Neuronal stem cell (in vitro differentiated cells): ENCODE data around the gene SEMA7A.

ENCODE experiments used
- DNase-seq: peaks from one replicate; pipeline ENCODE4 v3.0.0-alpha.2; 2013; ENCODE audit warnings: low spot score
- H2AFZ ChIP-seq: one replicate; pipeline ENCODE4 v1.6.1; 2013; ENCODE audit warnings: mild to moderate bottlenecking, low read length, inconsistent platforms
- H2AK5ac ChIP-seq: 2 replicates; pipeline ENCODE4 v1.6.1; 2013; ENCODE audit warnings: low read depth, mild to moderate bottlenecking, inconsistent platforms, low read length, moderate library complexity, mixed read lengths
- H2BK120ac ChIP-seq: 2 replicates; pipeline ENCODE4 v1.6.1; 2013; ENCODE audit warnings: low read depth, mild to moderate bottlenecking, inconsistent platforms, low read length, moderate library complexity, mixed read lengths
- H2BK12ac ChIP-seq: one replicate; pipeline ENCODE4 v1.6.1; 2013; ENCODE audit warnings: low read length, inconsistent platforms
- H2BK15ac ChIP-seq: 2 replicates; pipeline ENCODE4 v1.6.1; 2013; ENCODE audit warnings: mild to moderate bottlenecking, low read length, inconsistent platforms, mixed read lengths
- H2BK5ac ChIP-seq: one replicate; pipeline ENCODE4 v1.6.1; 2013; ENCODE audit warnings: inconsistent platforms, mild to moderate bottlenecking, low read length, moderate library complexity
- H3K14ac ChIP-seq: one replicate; pipeline ENCODE4 v1.6.1; 2013; ENCODE audit warnings: low read length, inconsistent platforms
- H3K18ac ChIP-seq: 2 replicates; pipeline ENCODE4 v1.6.1; 2013; ENCODE audit warnings: low read length, inconsistent platforms
- H3K23ac ChIP-seq: 2 replicates; pipeline ENCODE4 v1.6.1; 2013; ENCODE audit warnings: low read depth, mild to moderate bottlenecking, mixed read lengths, low read length, inconsistent platforms; ENCODE audit not compliant: poor library complexity
- H3K27ac ChIP-seq: replicated peaks from 3 replicates; pipeline ENCODE4 v1.5.1; 2013; ENCODE audit warnings: low read length, inconsistent platforms
- H3K27me3 ChIP-seq, 3 experiments: 2 replicates each; pipeline ENCODE4 v1.6.1; 2013; ENCODE audit warnings: low read length in 3 of 3, mild to moderate bottlenecking in 2 of 3, inconsistent platforms in 1 of 3, low read depth in 1 of 3, mixed read lengths in 1 of 3, moderate library complexity in 1 of 3; ENCODE audit not compliant: control insufficient read depth in 3 of 3, insufficient read depth in 3 of 3
- H3K36me3 ChIP-seq, 2 donors: replicated peaks in 1 of 2; 2 replicates each; pipeline ENCODE4 v1.6.1; 2013; ENCODE audit warnings: low read length in 2 of 2; ENCODE audit not compliant: control insufficient read depth in 2 of 2, insufficient read depth in 2 of 2
- H3K4ac ChIP-seq: 2 replicates; pipeline ENCODE4 v1.6.1; 2013; ENCODE audit warnings: inconsistent platforms, mild to moderate bottlenecking, low read length, moderate library complexity
- H3K4me1 ChIP-seq, 2 donors: 1 replicate in 1 of 2; 2 replicates in 1 of 2; pipeline ENCODE4 v1.6.1; 2013; ENCODE audit warnings: low read length in 2 of 2, low read depth in 1 of 2; ENCODE audit not compliant: control insufficient read depth in 2 of 2, insufficient read depth in 1 of 2
- H3K4me2 ChIP-seq: one replicate; pipeline ENCODE4 v1.6.1; 2013; ENCODE audit warnings: mild to moderate bottlenecking, low read length, inconsistent platforms; ENCODE audit not compliant: insufficient read depth, poor library complexity, severe bottlenecking
- H3K4me3 ChIP-seq, 2 donors: 2 replicates each; pipeline ENCODE4 v1.5.1; 2013; ENCODE audit warnings: low read length in 2 of 2, mild to moderate bottlenecking in 2 of 2, inconsistent platforms in 1 of 2, moderate library complexity in 1 of 2
- H3K79me1 ChIP-seq: one replicate; pipeline ENCODE4 v1.6.1; 2013; ENCODE audit warnings: low read depth, mild to moderate bottlenecking, inconsistent platforms, low read length, moderate library complexity
- H3K9ac ChIP-seq: one replicate; pipeline ENCODE4 v1.6.1; 2013; ENCODE audit warnings: mild to moderate bottlenecking, low read depth, low read length, inconsistent platforms; ENCODE audit not compliant: poor library complexity
- H3K9me3 ChIP-seq, 2 donors: replicated peaks in 1 of 2; 2 replicates each; pipeline versions ENCODE3 to v1.6.1; 2013; ENCODE audit warnings: low read length in 2 of 2, mild to moderate bottlenecking in 2 of 2, inconsistent platforms in 1 of 2, low read depth in 1 of 2, mixed read lengths in 1 of 2, moderate library complexity in 1 of 2; ENCODE audit not compliant: control insufficient read depth in 2 of 2, insufficient read depth in 1 of 2
- H4K8ac ChIP-seq: one replicate; pipeline ENCODE4 v1.6.1; 2013; ENCODE audit warnings: low read depth, mild to moderate bottlenecking, inconsistent platforms, low read length, moderate library complexity
- H4K91ac ChIP-seq: one replicate; pipeline ENCODE4 v1.6.1; 2013; ENCODE audit warnings: low read length, low read depth, mild to moderate bottlenecking, inconsistent platforms; ENCODE audit not compliant: poor library complexity
- WGBS, 2 donors: extraction: QIAGEN DNeasy Blood & Tissue Kit; methylation state at CpG; one replicate each; pipeline ENCODE4 v1.1.7; 2013; ENCODE audit warnings: missing lambda C conversion rate in 2 of 2, mixed read lengths in 1 of 2; ENCODE audit not compliant: insufficient read length in 2 of 2, insufficient replicate concordance in 1 of 2; ENCODE audit errors: extremely low coverage in 2 of 2; 5-methylcytosine and 5-hydroxymethylcytosine counted together

The SEMA7A gene

DNA sequence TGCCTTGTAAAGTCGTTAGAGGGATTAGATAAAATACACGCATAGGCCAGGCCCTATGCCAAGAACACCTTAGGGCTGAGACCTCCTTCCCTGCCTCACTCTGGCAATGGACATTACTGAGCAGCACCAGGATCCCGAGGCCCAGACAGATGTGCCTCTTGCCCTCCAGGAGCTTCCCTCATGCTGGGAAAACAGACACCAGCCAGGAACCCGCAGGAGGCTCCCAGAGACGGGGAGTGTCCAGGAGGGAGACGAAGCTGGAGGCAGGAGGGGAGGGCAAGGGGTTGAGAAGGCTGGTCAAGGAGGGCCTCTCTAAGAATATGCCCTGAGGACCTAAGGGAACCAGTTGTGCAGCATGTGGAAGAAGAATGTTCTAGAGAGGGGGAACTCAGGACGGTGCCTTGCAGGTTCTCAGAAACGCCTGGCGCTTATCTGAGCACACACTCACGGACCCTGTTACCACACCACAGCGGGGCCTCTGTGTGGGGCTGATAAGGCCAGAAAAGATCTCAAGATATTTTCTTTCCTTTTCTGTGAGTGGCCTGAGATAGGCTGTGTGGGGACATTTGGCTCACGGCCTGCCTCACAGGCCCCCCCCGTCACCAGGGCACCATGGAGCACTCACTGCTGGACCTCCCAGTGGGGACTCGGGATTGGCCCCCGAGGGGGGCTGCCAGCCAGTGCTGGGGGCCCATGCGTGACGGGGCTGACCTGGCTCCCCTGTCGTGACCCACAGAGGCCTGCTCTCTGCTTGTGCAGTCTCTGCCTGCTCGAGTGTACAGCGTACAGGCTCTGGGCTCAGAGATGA lies 44.3 kb downstream of the SEMA7A start:
- H4K91ac ChIP-seq: no peak overlapping the region
- peak overlapping the region; percentile 27 for H2BK12ac ChIP-seq
- no peaks in the 10 kb centered on the region for H3K36me3 ChIP-seq
- H3K23ac ChIP-seq: no peak overlapping the region
- no peak for DNase-seq
- peaks cover 0 to 2% of the 10 kb centered on the region in 2 donors for H3K9me3 ChIP-seq
- H3K79me1 ChIP-seq: no peaks in the 10 kb centered on the region
- no peak overlapping the region for H3K9ac ChIP-seq
- no peak overlapping the region for H2BK120ac ChIP-seq
- no peak overlapping the region for H2AFZ ChIP-seq
- peaks cover 0 to 53% (median 0%) of the 10 kb centered on the region in 3 experiments for H3K27me3 ChIP-seq
- no peak overlapping the region for H3K14ac ChIP-seq
- H2BK5ac ChIP-seq: no peak overlapping the region
- H2AK5ac ChIP-seq: peak overlapping the region; percentile 32
- no peak overlapping the region for H3K4me3 ChIP-seq
- no peak overlapping the region for H3K4me2 ChIP-seq
- H3K27ac ChIP-seq: no peak overlapping the region
- no peak overlapping the region for H4K8ac ChIP-seq
- H2BK15ac ChIP-seq: peak overlapping the region; percentile 14
- H3K4me1 ChIP-seq: peaks cover 3 to 14% of the 10 kb centered on the region in 2 donors
- no CpG with 5 or more reads among the region's 20 CpGs for WGBS, 2 donors
- no peak overlapping the region for H3K4ac ChIP-seq
- H3K18ac ChIP-seq: peak overlapping the region; percentile 29

DNA sequence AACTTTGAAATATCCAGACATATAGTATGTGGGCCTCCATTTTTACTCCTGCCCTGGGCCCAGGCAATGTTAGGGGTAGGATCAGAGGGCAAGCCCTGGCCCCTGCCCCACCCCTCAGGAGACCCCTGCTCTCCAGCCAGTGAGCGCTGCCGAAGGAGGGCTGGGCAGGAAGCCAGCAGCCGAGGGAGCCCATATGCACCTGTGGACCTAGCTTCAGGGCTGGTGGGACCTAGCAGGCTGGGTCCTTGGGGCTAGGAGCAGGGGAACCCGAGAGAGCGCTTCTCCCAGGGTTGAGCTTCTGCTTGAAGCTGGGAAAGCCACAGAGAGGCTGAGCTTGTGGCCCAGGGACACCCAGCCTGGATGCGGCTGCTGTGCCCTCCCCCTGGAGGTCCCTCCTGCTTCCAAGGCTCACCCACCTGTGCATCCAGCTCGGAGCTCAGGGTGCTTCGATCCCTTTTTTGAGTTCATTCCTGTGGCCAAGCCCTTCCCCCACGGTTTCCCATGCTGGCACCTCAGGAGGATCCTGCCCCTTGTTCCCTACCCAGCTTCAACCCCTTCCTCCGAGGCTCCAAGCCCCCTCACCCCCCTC lies 45.3 kb downstream of the SEMA7A start:
- H3K4ac ChIP-seq: peak overlapping the region; percentile 2
- no peak overlapping the region for H3K14ac ChIP-seq
- peaks cover 3 to 14% of the 10 kb centered on the region in 2 donors for H3K4me1 ChIP-seq
- H3K4me2 ChIP-seq: no peak overlapping the region
- no peaks in the 10 kb centered on the region for H3K36me3 ChIP-seq
- H2BK15ac ChIP-seq: peak overlapping the region; percentile 21
- no peaks in the 10 kb centered on the region for H3K79me1 ChIP-seq
- H3K27me3 ChIP-seq: peaks cover 0 to 54% (median 0%) of the 10 kb centered on the region in 3 experiments
- H3K4me3 ChIP-seq: no peak overlapping the region
- peak overlapping the region; percentile 48 for H2AK5ac ChIP-seq
- peak overlapping the region; percentile 44 for H2BK120ac ChIP-seq
- H4K91ac ChIP-seq: no peak overlapping the region
- no peak overlapping the region for H2BK5ac ChIP-seq
- H3K9me3 ChIP-seq: peaks cover 0 to 2% of the 10 kb centered on the region in 2 donors
- no peak overlapping the region for H4K8ac ChIP-seq
- no peak overlapping the region for H2AFZ ChIP-seq
- H3K27ac ChIP-seq: no peak overlapping the region
- peak overlapping the region; percentile 1 for H2BK12ac ChIP-seq
- H3K9ac ChIP-seq: no peak overlapping the region
- WGBS, 2 donors: no CpG with 5 or more reads among the region's 10 CpGs
- peak overlapping the region; percentile 60 for H3K18ac ChIP-seq
- DNase-seq: no peak
- no peak overlapping the region for H3K23ac ChIP-seq

DNA sequence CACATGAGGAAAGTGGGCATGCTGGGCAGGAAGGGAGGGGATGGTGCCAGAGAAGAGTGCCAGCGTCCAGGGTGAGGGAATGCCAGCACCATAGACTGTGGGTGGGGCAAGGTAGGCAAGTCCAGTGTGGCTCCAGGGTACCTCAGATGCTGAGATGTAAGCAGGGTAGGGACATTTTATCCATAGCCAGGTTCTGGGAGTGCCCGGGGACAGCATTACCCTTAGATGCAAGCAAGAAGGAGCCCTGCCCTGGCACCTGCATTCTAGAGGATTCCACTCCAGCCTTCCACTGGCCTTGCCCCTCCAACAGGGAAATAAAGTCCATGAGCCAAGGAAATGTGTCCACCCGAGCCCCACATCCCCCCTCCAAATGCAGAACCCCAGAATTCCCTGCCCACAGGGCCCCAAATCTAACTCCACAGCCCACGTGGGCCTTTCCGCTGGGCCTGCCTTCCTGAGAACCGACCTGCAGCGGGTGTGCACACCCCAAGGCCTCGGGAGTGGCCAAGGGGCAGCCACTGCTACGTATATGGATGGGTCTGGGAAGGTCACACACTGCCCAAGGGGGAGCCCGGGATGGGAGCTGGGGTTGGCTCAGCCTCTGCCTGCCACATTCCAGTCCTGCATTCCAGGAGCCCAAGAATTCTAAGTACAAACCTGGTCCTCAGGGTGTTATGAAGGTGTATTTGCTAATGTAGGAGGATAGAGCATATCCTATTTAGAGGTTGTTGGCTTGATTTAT lies 46.0 kb downstream of the SEMA7A start:
- H2BK15ac ChIP-seq: peak overlapping the region; percentile 69
- H3K4me2 ChIP-seq: no peak overlapping the region
- H3K9me3 ChIP-seq: no peaks in the 10 kb centered on the region
- H3K23ac ChIP-seq: no peak overlapping the region
- H3K4ac ChIP-seq: no peak overlapping the region
- DNase-seq: no peak
- no peak overlapping the region for H2AFZ ChIP-seq
- H2BK5ac ChIP-seq: peak overlapping the region; percentile 45
- H3K36me3 ChIP-seq: no peaks in the 10 kb centered on the region
- H3K4me3 ChIP-seq: no peak overlapping the region
- peak overlapping the region; percentile 77 for H3K18ac ChIP-seq
- no peak overlapping the region for H3K9ac ChIP-seq
- H3K4me1 ChIP-seq: peaks cover 3 to 14% of the 10 kb centered on the region in 2 donors
- no peak overlapping the region for H3K27ac ChIP-seq
- H4K8ac ChIP-seq: no peak overlapping the region
- no peak overlapping the region for H2BK12ac ChIP-seq
- no peaks in the 10 kb centered on the region for H3K79me1 ChIP-seq
- peak overlapping the region; percentile 44 for H2BK120ac ChIP-seq
- H2AK5ac ChIP-seq: peak overlapping the region; percentile 91
- H3K27me3 ChIP-seq: peaks cover 0 to 48% (median 0%) of the 10 kb centered on the region in 3 experiments
- no peak overlapping the region for H4K91ac ChIP-seq
- H3K14ac ChIP-seq: no peak overlapping the region
- WGBS, 2 donors: no CpG with 5 or more reads among the region's 10 CpGs

DNA sequence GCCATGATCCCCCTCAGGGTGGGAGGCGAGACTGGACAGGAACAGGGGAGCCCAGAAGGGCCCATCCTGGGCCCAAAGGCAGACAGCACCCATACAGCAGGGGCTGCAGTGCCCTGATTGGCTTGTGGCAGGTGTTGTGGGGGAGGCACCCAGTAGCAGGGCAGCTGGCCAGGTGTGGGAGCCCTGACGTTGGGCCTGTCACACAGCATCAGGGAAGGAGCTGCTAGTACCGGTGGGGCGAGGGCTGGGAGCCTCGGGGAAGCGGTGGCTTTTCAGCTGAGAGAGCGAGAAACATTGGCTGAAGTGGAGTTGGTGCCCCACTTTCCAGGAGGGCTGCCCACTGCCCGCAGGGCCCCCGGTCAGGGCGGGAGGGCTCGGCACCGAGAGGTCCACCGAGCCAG lies 46.6 kb downstream of the SEMA7A start:
- Histone ChIP-seq H3K79me1 (no peaks in the 10 kb centered on the region), H4K8ac (no peak overlapping the region), H2BK5ac (peak overlapping the region; percentile 45), H4K91ac (no peak overlapping the region), H3K23ac (no peak overlapping the region), H2BK12ac (no peak overlapping the region), H3K4me2 (no peak overlapping the region), H3K4ac (no peak overlapping the region), H3K27ac (no peak overlapping the region), H3K9me3 (no peaks in the 10 kb centered on the region), H3K9ac (no peak overlapping the region), H3K4me3 (no peak overlapping the region), H3K36me3 (no peaks in the 10 kb centered on the region), H2AK5ac (peak overlapping the region; percentile 91), H3K18ac (peak overlapping the region; percentile 77), H3K14ac (no peak overlapping the region), H3K4me1 (peaks cover 3 to 14% of the 10 kb centered on the region in 2 donors), H2BK120ac (peak overlapping the region; percentile 44), H2BK15ac (peak overlapping the region; percentile 69), H3K27me3 (peaks cover 0 to 42% (median 0%) of the 10 kb centered on the region in 3 experiments), H2AFZ (peak overlapping the region; percentile 66)
- DNase-seq: no peak
- no CpG with 5 or more reads among the region's 13 CpGs for WGBS, 2 donors
